Tibial nerve (tissue), 3 donors: ENCODE results near the gene KATNIP.

Source experiments
- POLR2A ChIP-seq, 2 donors: fragments of 450-650 bp; IDR thresholded peaks; one replicate each; pipeline ENCODE4 v1.6.1; 2017; ENCODE audit warnings: antibody characterized with exemption in 2 of 2, mild to moderate bottlenecking in 2 of 2, moderate library complexity in 2 of 2
- TF ChIP-seq, protein P1 (sequence below), 5 experiments: fragments of 200-600 bp in 3 of 5; fragments of 450-650 bp in 2 of 5; sonication (generic) in 3 of 5; IDR thresholded peaks; one replicate each; pipeline ENCODE4 v1.5.1; 2016 to 2019; ENCODE audit warnings: antibody characterized with exemption in 5 of 5, mild to moderate bottlenecking in 3 of 5, moderate library complexity in 2 of 5

DNA sequence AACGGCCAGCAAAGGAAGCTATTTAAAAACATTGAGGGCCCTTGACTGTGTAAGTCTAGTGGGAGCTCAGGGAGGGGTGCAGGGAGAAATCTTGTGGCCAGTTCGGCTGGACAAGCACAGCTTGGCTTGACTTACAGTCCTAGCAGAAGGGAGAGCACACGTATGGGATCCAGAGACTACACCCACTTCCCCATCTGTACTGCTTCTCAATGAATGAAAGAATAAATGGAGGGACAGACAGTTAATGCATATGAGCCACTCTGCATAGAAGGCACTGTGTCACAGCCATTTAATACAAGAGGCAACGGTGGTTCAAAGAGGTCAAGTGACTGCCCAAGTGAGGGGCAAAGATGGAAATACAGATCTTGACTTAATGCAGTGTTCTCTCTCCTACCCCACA lies 15.7 kb upstream of the KATNIP start:
- TF ChIP-seq POLR2A (IDR thresholded peaks at IDR 0.05): no peak
- TF ChIP-seq, protein P1, sequence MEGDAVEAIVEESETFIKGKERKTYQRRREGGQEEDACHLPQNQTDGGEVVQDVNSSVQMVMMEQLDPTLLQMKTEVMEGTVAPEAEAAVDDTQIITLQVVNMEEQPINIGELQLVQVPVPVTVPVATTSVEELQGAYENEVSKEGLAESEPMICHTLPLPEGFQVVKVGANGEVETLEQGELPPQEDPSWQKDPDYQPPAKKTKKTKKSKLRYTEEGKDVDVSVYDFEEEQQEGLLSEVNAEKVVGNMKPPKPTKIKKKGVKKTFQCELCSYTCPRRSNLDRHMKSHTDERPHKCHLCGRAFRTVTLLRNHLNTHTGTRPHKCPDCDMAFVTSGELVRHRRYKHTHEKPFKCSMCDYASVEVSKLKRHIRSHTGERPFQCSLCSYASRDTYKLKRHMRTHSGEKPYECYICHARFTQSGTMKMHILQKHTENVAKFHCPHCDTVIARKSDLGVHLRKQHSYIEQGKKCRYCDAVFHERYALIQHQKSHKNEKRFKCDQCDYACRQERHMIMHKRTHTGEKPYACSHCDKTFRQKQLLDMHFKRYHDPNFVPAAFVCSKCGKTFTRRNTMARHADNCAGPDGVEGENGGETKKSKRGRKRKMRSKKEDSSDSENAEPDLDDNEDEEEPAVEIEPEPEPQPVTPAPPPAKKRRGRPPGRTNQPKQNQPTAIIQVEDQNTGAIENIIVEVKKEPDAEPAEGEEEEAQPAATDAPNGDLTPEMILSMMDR (IDR thresholded peaks at IDR 0.05): no peak
